NCI-H446 (cell line): ENCODE measurements around the gene PDE9A.

ENCODE experiments used
- DNase-seq, 2 experiments: peaks; one replicate each; lab custom pipeline; 2025; lab: John Stamatoyannopoulos, UW

Gene PDE9A

GRCh38 chr21:42642219-42642745 lies 11.1 kb upstream of the PDE9A start:
- DNase-seq = no peak

GRCh38 chr21:42644223-42645208 lies 8.9 kb upstream of the PDE9A start:
- no peak for DNase-seq

DNA sequence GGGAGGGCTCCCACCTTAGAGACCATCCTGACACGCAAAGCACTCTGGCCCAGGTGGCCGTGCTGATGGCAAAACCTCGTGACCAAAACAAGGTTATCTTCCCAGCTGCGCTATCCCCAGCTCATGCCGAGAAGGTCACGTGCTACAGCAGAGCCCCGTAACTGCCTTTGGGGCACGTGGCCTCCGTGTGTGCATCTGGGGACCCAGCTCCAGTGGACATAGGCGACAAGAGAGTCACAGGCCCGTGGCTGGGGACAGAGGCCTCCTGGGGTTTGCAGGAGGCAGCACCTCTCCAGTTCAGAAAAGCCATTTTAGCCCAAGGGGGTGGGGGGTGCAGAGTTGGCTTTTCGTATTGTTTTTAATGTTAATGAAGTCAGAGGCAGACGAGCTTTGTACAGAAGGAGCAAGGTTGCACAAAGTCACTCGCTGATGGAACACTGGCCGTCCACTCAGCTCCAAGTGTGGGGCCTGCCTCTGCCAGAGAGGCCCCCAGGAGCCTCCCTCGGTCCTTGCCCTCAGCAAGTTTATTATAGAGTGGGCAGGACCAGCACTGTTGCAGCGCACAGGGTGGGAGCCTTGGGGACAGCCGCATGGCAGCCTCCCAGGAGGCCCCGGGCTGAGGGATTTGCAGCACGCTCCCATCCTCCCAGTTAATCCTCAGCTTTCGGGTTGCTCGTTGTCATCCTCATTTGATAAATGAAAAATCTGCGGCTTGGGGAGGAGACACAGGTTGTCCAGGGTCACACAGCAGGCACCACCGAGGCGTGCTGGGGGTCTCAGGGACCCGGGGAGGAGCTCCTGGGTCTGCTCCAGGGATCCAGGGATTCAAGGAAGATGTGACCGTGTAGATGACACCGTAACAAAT lies 8.0 kb upstream of the PDE9A start:
- no peak for DNase-seq

GRCh38 chr21:42646076-42646825 lies 7.2 kb upstream of the PDE9A start:
- DNase-seq = no peak

DNA sequence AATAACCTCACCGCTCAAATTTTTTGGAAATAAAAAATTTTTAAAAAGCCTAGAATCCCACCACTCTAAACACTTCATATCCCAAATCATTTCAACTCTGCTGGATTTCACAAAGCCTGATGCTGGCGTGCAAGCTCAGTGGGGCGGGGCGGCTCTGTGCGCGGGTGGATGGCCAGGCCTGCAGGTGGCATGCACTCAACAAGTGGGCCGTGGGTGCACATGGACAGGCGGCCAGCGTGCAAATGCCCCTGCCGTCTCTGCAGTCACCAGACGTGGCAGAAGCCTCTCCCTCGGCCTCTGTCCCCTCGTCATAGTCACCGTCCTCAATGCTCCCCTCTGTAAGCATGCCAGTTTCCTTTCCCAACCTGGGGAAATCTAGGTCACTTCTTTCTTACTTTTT lies 6.6 kb upstream of the PDE9A start:
- DNase-seq = no peak

DNA sequence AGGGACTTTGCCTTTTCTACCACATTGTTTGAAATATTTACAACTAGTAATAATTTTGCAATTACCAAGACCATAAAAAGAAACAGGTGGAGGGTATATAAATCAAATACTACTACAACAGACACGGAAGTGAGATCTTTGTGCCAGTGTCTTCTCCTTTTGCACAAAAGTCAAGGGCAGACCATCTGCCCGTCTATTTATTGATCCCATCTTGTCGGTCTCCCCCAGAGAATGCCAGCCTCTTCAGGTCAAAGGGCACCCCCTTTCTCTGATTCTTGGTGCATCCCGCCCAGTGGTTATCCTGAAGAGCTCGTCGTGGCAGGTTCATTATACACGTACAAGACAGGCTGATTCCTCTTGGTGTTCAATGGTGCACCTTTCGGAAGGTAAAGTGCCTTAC lies 4.8 kb upstream of the PDE9A start:
- no peak for DNase-seq

- no peak for DNase-seq
Measured at GRCh38 chr21:42649122-42650032, 4.0 kb upstream of the PDE9A start.

- no peak for DNase-seq
Measured at GRCh38 chr21:42650033-42650370, 3.4 kb upstream of the PDE9A start.

GRCh38 chr21:42650441-42651421 lies 2.7 kb upstream of the PDE9A start:
- no peak for DNase-seq

DNA sequence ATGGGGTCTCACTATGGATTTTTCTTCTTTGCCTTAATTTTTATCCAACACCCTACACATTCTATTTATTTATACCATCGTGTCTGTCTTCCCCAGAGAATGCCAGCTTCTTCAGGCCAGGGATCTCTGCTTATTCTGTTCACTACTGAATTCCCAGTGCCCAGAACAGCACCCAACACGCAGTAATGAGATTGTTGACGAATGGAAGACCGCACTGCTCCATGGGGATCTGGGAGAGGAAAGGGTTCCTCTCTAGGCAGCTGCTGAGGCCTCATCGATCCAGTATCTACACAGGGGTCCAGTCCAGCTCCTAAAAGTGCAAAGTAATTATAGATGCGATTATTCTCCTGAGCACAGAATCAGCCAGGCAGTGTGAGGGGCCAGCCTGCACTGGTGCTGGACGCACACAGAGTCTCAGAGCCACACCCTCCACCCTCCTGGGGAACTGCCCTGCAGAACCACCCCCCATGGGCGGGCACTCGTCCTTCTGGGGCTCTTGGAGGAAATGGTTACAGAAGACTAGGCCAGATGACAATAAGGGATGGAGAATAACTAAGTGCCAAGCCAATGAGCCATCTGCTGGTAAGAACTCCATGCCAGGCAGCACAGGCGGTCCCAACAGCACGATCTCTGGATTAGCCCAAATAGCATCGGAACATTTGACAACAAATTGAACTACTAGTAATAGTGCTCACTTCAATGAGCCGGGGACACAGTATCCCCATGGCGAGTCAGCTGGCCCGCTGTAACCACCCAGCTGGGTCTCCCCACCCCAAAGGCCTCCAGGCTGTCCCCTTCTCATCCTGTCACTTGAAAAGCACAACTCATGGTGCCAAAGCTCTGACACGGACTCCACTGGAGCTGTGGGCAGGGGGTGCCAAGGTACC lies 1.7 kb upstream of the PDE9A start:
- peak; percentile 67 to 92 for DNase-seq

- peak; percentile 82 to 89 for DNase-seq
Measured at GRCh38 chr21:42652527-42653230, 742 bp upstream of the PDE9A start.

GRCh38 chr21:42654179-42654912 lies 925 bp downstream of the PDE9A start:
- DNase-seq = peak in 1 of 2 experiments; percentile 54

- no peak for DNase-seq
Measured at GRCh38 chr21:42654913-42655795, 1.7 kb downstream of the PDE9A start.

GRCh38 chr21:42655796-42656770 lies 2.7 kb downstream of the PDE9A start:
- no peak for DNase-seq

GRCh38 chr21:42656872-42657271 lies 3.5 kb downstream of the PDE9A start:
- no peak for DNase-seq
